ENCODE measurements around the gene WSB1.

WSB1 gene

DNA sequence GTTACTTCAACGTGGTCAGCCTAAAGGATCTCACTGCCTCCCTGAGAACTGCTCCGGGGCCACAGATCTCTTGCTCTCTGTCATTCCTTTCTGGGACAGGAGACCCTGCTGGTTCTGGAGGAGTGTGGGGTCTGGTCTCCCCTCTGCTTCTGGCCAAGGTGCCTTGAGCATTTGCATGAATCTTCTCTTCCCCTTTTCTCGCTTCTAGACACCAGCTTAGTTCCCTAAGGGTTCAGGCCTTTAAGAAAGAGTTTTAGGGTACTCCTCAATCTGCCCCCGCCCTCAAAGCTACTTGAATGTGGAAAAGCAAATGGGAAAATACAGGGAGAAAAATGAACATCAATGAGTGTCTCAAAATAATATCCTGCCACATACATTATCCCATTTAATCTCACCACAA is 48.1 kb downstream of the WSB1 start:
- no peaks in the 10 kb centered on the region for H3K36me3 ChIP-seq (ENCODE audit: control insufficient read depth, insufficient read depth, low read length)
- H3K4me3 ChIP-seq (replicated peaks; ENCODE audit: low read depth, low read length): no peak overlapping the region
- DNase-seq (ENCODE audit: extremely low read depth, insufficient read length): no peak
- TF ChIP-seq CTCF (IDR thresholded peaks at IDR 0.05; ENCODE audit: insufficient read depth, low read length, poor library complexity, severe bottlenecking): no peak
- no peaks in the 10 kb centered on the region for H3K27me3 ChIP-seq (replicated peaks; ENCODE audit: control insufficient read depth, insufficient read depth, low read length)

GRCh38 chr17:27343294-27343693 is 49.4 kb downstream of the WSB1 start:
- DNase-seq (ENCODE audit: extremely low read depth, insufficient read length): no peak
- Histone ChIP-seq H3K36me3 (ENCODE audit: control insufficient read depth, insufficient read depth, low read length) (no peaks in the 10 kb centered on the region), H3K4me3 (replicated peaks; ENCODE audit: low read depth, low read length) (no peak overlapping the region), H3K27me3 (replicated peaks; ENCODE audit: control insufficient read depth, insufficient read depth, low read length) (no peaks in the 10 kb centered on the region)
- no peak for TF ChIP-seq CTCF (IDR thresholded peaks at IDR 0.05; ENCODE audit: insufficient read depth, low read length, poor library complexity, severe bottlenecking)

DNA sequence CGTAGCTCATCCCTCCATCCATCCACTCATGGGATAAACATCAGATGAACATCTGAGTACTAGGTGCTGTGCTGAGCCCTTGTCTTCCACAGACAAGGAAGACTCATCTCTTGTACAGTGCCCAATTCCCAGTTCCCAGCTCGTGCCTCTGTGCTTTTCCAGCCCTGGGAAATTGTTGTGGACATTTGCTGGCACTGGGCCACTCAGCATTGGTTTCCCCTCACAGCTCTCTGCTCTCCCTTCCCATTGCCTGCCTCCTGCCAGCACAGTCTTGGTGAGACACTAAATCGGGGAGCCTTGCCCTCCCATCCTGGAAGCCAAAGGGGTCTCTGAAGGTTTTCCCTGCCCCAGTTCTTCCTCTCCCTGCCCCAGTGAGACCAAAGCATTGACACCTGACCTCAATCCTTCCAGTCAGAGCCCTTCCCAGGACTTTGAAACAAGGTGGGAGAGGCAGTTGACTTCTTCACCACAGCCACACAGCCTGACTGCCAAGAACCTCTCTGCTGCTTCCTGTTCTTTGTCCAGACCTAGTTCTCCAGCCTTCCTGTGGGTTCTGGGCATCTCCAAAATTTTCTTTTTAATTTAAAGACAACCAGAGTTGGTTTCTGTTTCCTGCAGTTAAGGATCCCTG is 50.2 kb downstream of the WSB1 start:
- no peak for TF ChIP-seq CTCF (IDR thresholded peaks at IDR 0.05; ENCODE audit: insufficient read depth, low read length, poor library complexity, severe bottlenecking)
- Histone ChIP-seq H3K4me3 (replicated peaks; ENCODE audit: low read depth, low read length) (no peak overlapping the region), H3K36me3 (ENCODE audit: control insufficient read depth, insufficient read depth, low read length) (no peaks in the 10 kb centered on the region), H3K27me3 (replicated peaks; ENCODE audit: control insufficient read depth, insufficient read depth, low read length) (no peaks in the 10 kb centered on the region)
- no peak for DNase-seq (ENCODE audit: extremely low read depth, insufficient read length)

- Histone ChIP-seq H3K27me3 (replicated peaks; ENCODE audit: control insufficient read depth, insufficient read depth, low read length) (no peaks in the 10 kb centered on the region), H3K4me3 (replicated peaks; ENCODE audit: low read depth, low read length) (no peak overlapping the region), H3K36me3 (ENCODE audit: control insufficient read depth, insufficient read depth, low read length) (no peaks in the 10 kb centered on the region)
- no peak for DNase-seq (ENCODE audit: extremely low read depth, insufficient read length)
- no peak for TF ChIP-seq CTCF (IDR thresholded peaks at IDR 0.05; ENCODE audit: insufficient read depth, low read length, poor library complexity, severe bottlenecking)
Measured at GRCh38 chr17:27345141-27345904, 51.4 kb downstream of the WSB1 start.

GRCh38 chr17:27346228-27346899 is 52.5 kb downstream of the WSB1 start:
- no peaks in the 10 kb centered on the region for H3K27me3 ChIP-seq (replicated peaks; ENCODE audit: control insufficient read depth, insufficient read depth, low read length)
- TF ChIP-seq CTCF (IDR thresholded peaks at IDR 0.05; ENCODE audit: insufficient read depth, low read length, poor library complexity, severe bottlenecking): no peak
- H3K4me3 ChIP-seq (replicated peaks; ENCODE audit: low read depth, low read length): no peak overlapping the region
- no peaks in the 10 kb centered on the region; the same call in 1 of the 2 replicates for H3K36me3 ChIP-seq (ENCODE audit: control insufficient read depth, insufficient read depth, low read length)
- no peak for DNase-seq (ENCODE audit: extremely low read depth, insufficient read length)

All from GM06990 (cell line).